Osteocyte (in vitro differentiated cells): Measurements from ENCODE around the gene ITCH. TPM values are rescaled to one million over a fixed set of nuclear protein-coding genes. Genes with fewer than 3 reads are reported as not detected.
"Not testable (repeated sequence)": the region's sequence is repeated elsewhere in the genome, so short reads cannot be mapped to it uniquely, and the experiment has no call there.

ENCODE experiments used
- DNase-seq: peaks from one replicate; pipeline ENCODE4 v3.0.0; 2021; ENCODE audit warnings: mixed read lengths; ENCODE audit not compliant: unreplicated experiment; ENCODE audit errors: extremely low spot score
- H3K27ac Mint-ChIP-seq: one replicate; pipeline ENCODE4 v1.8.0; 2021; ENCODE audit warnings: mild to moderate bottlenecking, mixed read lengths; ENCODE audit not compliant: unreplicated experiment
- H3K27me3 Mint-ChIP-seq: one replicate; pipeline ENCODE4 v1.8.0; 2021; ENCODE audit warnings: mixed read lengths; ENCODE audit not compliant: unreplicated experiment
- H3K36me3 Mint-ChIP-seq: one replicate; pipeline ENCODE4 v1.8.0; 2021; ENCODE audit warnings: mixed read lengths; ENCODE audit not compliant: unreplicated experiment
- H3K4me1 Mint-ChIP-seq: one replicate; pipeline ENCODE4 v1.8.0; 2021; ENCODE audit warnings: mixed read lengths; ENCODE audit not compliant: unreplicated experiment
- H3K4me3 Mint-ChIP-seq: one replicate; pipeline ENCODE4 v1.8.0; 2021; ENCODE audit warnings: mild to moderate bottlenecking, moderate library complexity, mixed read lengths; ENCODE audit not compliant: unreplicated experiment
- H3K9me3 Mint-ChIP-seq: one replicate; pipeline ENCODE4 v1.8.0; 2021; ENCODE audit warnings: mixed read lengths; ENCODE audit not compliant: unreplicated experiment
- total RNA-seq: library from RNA; stranded (reverse); gene quantifications from 2 replicates; pipeline ENCODE4 v1.2.1, GENCODE V29; 2021
- TF ChIP-seq, protein P1 (sequence below): fragments of 200-600 bp; sonication (generic); IDR thresholded peaks from 2 replicates; pipeline ENCODE4 v1.5.0; 2021; ENCODE audit warnings: antibody characterized with exemption, mild to moderate bottlenecking, moderate library complexity

Gene ITCH
- total RNA-seq, 1 donor from 2014 or later = 55.4 TPM

DNA sequence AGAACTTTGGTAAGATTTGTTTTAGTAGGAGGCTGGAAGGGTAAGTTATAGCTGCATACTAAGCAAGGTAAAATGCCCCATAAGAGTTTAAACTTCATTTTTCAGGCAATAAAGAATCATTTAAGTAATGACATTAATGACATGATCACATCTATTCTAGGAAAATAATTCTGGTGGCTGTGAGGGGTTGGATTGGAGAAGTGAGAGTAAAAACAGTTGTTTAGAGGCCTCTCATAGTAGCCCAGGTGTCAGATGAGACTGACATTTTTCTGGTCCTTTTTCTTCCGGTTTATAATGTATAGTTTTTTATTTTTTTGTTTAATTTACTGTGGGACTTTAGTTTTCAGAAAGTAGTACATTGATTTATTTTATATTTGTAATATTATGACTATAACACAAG is 40.8 kb downstream of the ITCH start:
- TF ChIP-seq, protein P1, sequence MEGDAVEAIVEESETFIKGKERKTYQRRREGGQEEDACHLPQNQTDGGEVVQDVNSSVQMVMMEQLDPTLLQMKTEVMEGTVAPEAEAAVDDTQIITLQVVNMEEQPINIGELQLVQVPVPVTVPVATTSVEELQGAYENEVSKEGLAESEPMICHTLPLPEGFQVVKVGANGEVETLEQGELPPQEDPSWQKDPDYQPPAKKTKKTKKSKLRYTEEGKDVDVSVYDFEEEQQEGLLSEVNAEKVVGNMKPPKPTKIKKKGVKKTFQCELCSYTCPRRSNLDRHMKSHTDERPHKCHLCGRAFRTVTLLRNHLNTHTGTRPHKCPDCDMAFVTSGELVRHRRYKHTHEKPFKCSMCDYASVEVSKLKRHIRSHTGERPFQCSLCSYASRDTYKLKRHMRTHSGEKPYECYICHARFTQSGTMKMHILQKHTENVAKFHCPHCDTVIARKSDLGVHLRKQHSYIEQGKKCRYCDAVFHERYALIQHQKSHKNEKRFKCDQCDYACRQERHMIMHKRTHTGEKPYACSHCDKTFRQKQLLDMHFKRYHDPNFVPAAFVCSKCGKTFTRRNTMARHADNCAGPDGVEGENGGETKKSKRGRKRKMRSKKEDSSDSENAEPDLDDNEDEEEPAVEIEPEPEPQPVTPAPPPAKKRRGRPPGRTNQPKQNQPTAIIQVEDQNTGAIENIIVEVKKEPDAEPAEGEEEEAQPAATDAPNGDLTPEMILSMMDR = no peak
- DNase-seq = no peak
- Mint-ChIP-seq H3K27me3 (no peaks in the 10 kb centered on the region), H3K4me1 (peaks cover 31% of the 10 kb centered on the region), H3K9me3 (no peaks in the 10 kb centered on the region), H3K4me3 (no peak overlapping the region), H3K27ac (no peak overlapping the region), H3K36me3 (peaks cover 23% of the 10 kb centered on the region)

DNA sequence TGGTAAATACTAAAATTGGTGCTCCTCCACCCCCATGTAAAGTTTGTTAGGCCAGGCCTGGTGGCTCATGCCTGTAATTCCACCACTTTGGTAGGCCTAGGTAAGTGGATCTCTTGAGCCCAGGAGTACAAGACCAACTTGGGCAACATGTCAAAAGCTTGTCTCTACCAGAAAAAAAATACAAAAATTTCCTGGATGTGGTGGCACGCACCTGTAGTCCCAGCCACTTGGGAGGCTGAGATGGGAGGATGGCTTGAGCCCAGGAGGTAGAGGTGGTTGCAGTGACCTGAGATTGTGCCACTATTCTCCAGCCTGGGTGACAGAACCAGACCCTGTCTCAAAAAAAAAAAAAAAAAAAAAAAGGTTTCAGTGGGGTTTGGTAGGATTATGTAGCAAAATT is 41.7 kb downstream of the ITCH start:
- Mint-ChIP-seq H3K9me3 (no peaks in the 10 kb centered on the region), H3K27me3 (no peaks in the 10 kb centered on the region), H3K4me1 (peaks cover 30% of the 10 kb centered on the region), H3K27ac (no peak overlapping the region), H3K36me3 (peaks cover 28% of the 10 kb centered on the region), H3K4me3 (no peak overlapping the region)
- TF ChIP-seq, protein P1 = no peak
- DNase-seq = no peak

DNA sequence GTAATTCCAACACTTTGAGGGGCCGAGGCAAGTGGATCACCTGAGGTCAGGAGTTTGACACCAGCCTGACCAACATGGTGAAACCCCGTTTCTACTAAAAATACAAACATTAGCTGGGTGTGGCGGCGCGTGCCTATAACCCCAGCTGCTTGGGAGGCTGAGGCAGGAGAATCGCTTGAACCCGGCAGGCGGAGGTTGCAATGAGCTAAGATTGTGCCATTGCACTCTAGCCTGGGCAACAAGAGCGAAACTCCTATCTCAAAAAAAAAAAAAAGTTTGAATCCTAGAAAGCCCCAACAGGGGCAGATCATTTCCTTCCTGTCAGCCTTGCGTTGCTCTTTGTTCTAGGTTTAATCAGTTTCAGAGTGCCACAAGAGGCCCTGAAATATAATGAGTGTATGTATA is 42.2 kb downstream of the ITCH start:
- not testable (repeated sequence) for H3K4me3 Mint-ChIP-seq, H3K9me3 Mint-ChIP-seq, H3K27me3 Mint-ChIP-seq, H3K27ac Mint-ChIP-seq, DNase-seq
- H3K36me3 Mint-ChIP-seq = peaks cover 28% of the 10 kb centered on the region
- peaks cover 26% of the 10 kb centered on the region for H3K4me1 Mint-ChIP-seq

DNA sequence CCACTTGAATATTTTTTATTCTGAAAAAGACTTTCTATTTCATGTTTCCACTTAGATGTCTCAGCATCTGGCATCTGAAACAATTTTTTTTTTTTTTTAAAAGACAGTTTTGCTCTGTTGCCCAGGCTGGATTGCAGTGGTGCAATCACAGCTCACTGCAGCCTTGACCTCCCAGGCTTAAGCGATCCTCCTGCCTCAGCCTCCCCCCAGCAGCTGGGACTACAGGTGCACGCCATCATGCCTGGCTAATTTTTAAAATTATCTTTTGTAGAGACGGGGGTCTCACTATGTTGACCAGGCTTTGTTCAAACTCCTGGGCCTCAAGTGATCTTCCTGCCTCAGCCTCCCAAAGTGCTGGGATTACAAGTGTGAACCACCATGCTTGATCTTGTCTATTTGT is 42.9 kb downstream of the ITCH start:
- H3K36me3 Mint-ChIP-seq = peaks cover 30% of the 10 kb centered on the region
- H3K27ac Mint-ChIP-seq, DNase-seq, H3K9me3 Mint-ChIP-seq, H3K4me3 Mint-ChIP-seq, H3K27me3 Mint-ChIP-seq: not testable (repeated sequence)
- peaks cover 19% of the 10 kb centered on the region for H3K4me1 Mint-ChIP-seq

DNA sequence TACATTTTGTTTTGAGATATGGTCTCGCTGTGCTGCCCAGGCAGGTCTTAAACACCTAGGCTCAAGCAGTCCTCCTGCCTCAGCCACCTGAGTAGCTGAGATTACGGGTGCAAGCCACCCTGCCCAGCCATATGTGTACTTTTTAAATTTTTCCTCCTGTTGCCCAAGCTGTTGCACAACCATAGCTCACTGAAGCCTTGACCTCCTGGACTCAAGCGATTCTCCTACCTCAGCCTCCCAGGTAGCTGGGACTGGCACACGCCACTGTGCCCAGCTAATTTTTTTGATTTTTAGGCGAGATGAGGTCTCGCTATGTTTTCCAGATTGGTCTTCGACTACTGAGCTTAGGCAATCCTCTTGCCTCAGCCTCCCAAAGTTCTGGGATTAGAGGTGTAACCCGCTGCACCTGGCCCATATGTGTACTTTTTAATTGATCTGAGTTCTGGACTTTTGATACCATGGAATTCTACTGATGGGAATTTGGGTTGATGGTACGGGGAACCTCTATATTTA is 44.9 kb downstream of the ITCH start:
- Mint-ChIP-seq H3K4me3 (no peak overlapping the region), H3K9me3 (no peaks in the 10 kb centered on the region), H3K36me3 (peaks cover 24% of the 10 kb centered on the region), H3K4me1 (peaks cover 17% of the 10 kb centered on the region), H3K27me3 (no peaks in the 10 kb centered on the region), H3K27ac (no peak overlapping the region)
- DNase-seq = no peak
- TF ChIP-seq, protein P1 = no peak

DNA sequence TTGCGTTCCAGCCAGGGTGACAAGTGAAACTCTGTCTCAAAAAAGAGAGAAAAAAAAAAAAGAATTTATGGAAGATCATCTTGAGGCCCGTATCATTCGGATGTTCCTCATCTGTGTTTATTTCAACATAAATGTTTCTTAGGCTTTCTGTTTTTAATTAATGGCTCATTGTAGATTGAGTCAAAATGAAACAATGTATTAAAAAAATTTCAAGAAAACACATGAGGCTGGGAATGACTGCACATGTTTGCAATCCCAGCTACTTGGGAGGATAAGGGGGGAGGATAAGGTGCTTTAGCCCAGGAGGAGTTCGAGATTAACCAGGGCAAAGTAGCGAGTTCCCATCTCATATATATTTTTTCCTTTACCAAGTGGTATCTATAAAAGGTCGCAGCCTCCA is 47.3 kb downstream of the ITCH start:
- DNase-seq = no peak
- no peaks in the 10 kb centered on the region for H3K27me3 Mint-ChIP-seq

More for the DNA sequence above, 47.3 kb downstream of the ITCH start:
- Mint-ChIP-seq H3K4me1 (peaks cover 11% of the 10 kb centered on the region), H3K27ac (no peak overlapping the region), H3K9me3 (no peaks in the 10 kb centered on the region), H3K36me3 (peaks cover 33% of the 10 kb centered on the region), H3K4me3 (no peak overlapping the region)
- TF ChIP-seq, protein P1 = no peak
